ENCODE results near the gene SANBR.

The SANBR gene

GRCh38 chr2:61065714-61066709, at the start of gene SANBR:
TSS of gene SANBR (plus strand) at chr2:61065871. CDS start at chr2:61070351, 4,480 bp downstream.
- H3K4me1 ChIP-seq (ENCODE audit: control insufficient read depth in 1 of 2, insufficient read depth in 2 of 2, low read length in 2 of 2), result no peaks in the 10 kb centered on the region
- no peaks in the 10 kb centered on the region for H3K27me3 ChIP-seq (ENCODE audit: low read depth, low read length)
- no peak within 1 kb of the TSS for H3K27ac ChIP-seq (ENCODE audit: low read length)
- H3K9me3 ChIP-seq (ENCODE audit: control insufficient read depth in 1 of 2, low read length in 2 of 2), result no peaks in the 10 kb centered on the region
- H3K36me3 ChIP-seq (ENCODE audit: control insufficient read depth in 1 of 2, insufficient read depth in 2 of 2, low read length in 2 of 2), result peaks cover 2 to 4% of the 10 kb centered on the region in 2 donors
- peak within 1 kb of the TSS; percentile 67 to 93 for H3K4me3 ChIP-seq (ENCODE audit: low read depth in 1 of 2, low read length in 2 of 2)

GRCh38 chr2:61015976-61016375, 49.7 kb upstream of the SANBR start:
- Histone ChIP-seq H3K36me3 (ENCODE audit: control insufficient read depth in 1 of 2, insufficient read depth in 2 of 2, low read length in 2 of 2) (peaks cover 0 to 11% of the 10 kb centered on the region in 2 donors), H3K4me3 (ENCODE audit: low read depth in 1 of 2, low read length in 2 of 2) (peak overlapping the region; percentile 83 to 99), H3K27me3 (ENCODE audit: low read depth, low read length) (no peaks in the 10 kb centered on the region), H3K9me3 (ENCODE audit: control insufficient read depth in 1 of 2, low read length in 2 of 2) (no peaks in the 10 kb centered on the region), H3K27ac (ENCODE audit: low read length) (no peak overlapping the region), H3K4me1 (ENCODE audit: control insufficient read depth in 1 of 2, insufficient read depth in 2 of 2, low read length in 2 of 2) (peaks cover 3 to 19% of the 10 kb centered on the region in 2 donors)

- Histone ChIP-seq H3K9me3 (ENCODE audit: control insufficient read depth in 1 of 2, low read length in 2 of 2) (no peaks in the 10 kb centered on the region), H3K27ac (ENCODE audit: low read length) (peak overlapping the region; percentile 92), H3K4me3 (ENCODE audit: low read depth in 1 of 2, low read length in 2 of 2) (peak overlapping the region; percentile 83 to 99), H3K36me3 (ENCODE audit: control insufficient read depth in 1 of 2, insufficient read depth in 2 of 2, low read length in 2 of 2) (peaks cover 0 to 11% of the 10 kb centered on the region in 2 donors), H3K27me3 (ENCODE audit: low read depth, low read length) (no peaks in the 10 kb centered on the region), H3K4me1 (ENCODE audit: control insufficient read depth in 1 of 2, insufficient read depth in 2 of 2, low read length in 2 of 2) (peaks cover 3 to 19% of the 10 kb centered on the region in 2 donors)
Observed at GRCh38 chr2:61016392-61017002, 49.2 kb upstream of the SANBR start.

- Histone ChIP-seq H3K9me3 (ENCODE audit: control insufficient read depth in 1 of 2, low read length in 2 of 2) (peaks cover 0 to under 1% of the 10 kb centered on the region in 2 donors), H3K4me3 (ENCODE audit: low read depth in 1 of 2, low read length in 2 of 2) (peak overlapping the region; percentile 83 to 99), H3K27ac (ENCODE audit: low read length) (peak overlapping the region; percentile 92), H3K27me3 (ENCODE audit: low read depth, low read length) (no peaks in the 10 kb centered on the region), H3K4me1 (ENCODE audit: control insufficient read depth in 1 of 2, insufficient read depth in 2 of 2, low read length in 2 of 2) (peaks cover 3 to 19% of the 10 kb centered on the region in 2 donors), H3K36me3 (ENCODE audit: control insufficient read depth in 1 of 2, insufficient read depth in 2 of 2, low read length in 2 of 2) (peaks cover 0 to 7% of the 10 kb centered on the region in 2 donors)
Observed at GRCh38 chr2:61017003-61017555, 48.6 kb upstream of the SANBR start.

GRCh38 chr2:61017556-61018317, 47.9 kb upstream of the SANBR start, which contains the start of the genes PEX13 and PUS10:
TSS of gene PEX13 (plus strand) at chr2:61017720. CDS start at chr2:61017760, 40 bp downstream.
TSS of gene PUS10 (minus strand) at chr2:61018255. CDS start at chr2:61011890, 6,365 bp downstream.
- Histone ChIP-seq H3K36me3 (ENCODE audit: control insufficient read depth in 1 of 2, insufficient read depth in 2 of 2, low read length in 2 of 2) (peaks cover 0 to 6% of the 10 kb centered on the region in 2 donors), H3K27me3 (ENCODE audit: low read depth, low read length) (no peaks in the 10 kb centered on the region), H3K9me3 (ENCODE audit: control insufficient read depth in 1 of 2, low read length in 2 of 2) (peaks cover 0 to 2% of the 10 kb centered on the region in 2 donors), H3K27ac (ENCODE audit: low read length) (peak within 1 kb of the TSS; percentile 92), H3K4me3 (ENCODE audit: low read depth in 1 of 2, low read length in 2 of 2) (peak within 1 kb of the TSS; percentile 83 to 99), H3K4me1 (ENCODE audit: control insufficient read depth in 1 of 2, insufficient read depth in 2 of 2, low read length in 2 of 2) (peaks cover 3 to 19% of the 10 kb centered on the region in 2 donors)

GRCh38 chr2:61018318-61018755, 47.3 kb upstream of the SANBR start:
- Histone ChIP-seq H3K27ac (ENCODE audit: low read length) (peak overlapping the region; percentile 92), H3K4me1 (ENCODE audit: control insufficient read depth in 1 of 2, insufficient read depth in 2 of 2, low read length in 2 of 2) (peaks cover 3 to 19% of the 10 kb centered on the region in 2 donors)

GRCh38 chr2:61018798-61019197, 46.9 kb upstream of the SANBR start:
- H3K27ac ChIP-seq (ENCODE audit: low read length), result peak overlapping the region; percentile 92
- H3K27me3 ChIP-seq (ENCODE audit: low read depth, low read length), result no peaks in the 10 kb centered on the region
- peaks cover 3 to 19% of the 10 kb centered on the region in 2 donors for H3K4me1 ChIP-seq (ENCODE audit: control insufficient read depth in 1 of 2, insufficient read depth in 2 of 2, low read length in 2 of 2)
- H3K36me3 ChIP-seq (ENCODE audit: control insufficient read depth in 1 of 2, insufficient read depth in 2 of 2, low read length in 2 of 2), result peaks cover 0 to 6% of the 10 kb centered on the region in 2 donors
- H3K4me3 ChIP-seq (ENCODE audit: low read depth in 1 of 2, low read length in 2 of 2), result peak overlapping the region; percentile 83 to 99
- H3K9me3 ChIP-seq (ENCODE audit: control insufficient read depth in 1 of 2, low read length in 2 of 2), result peaks cover 0 to 2% of the 10 kb centered on the region in 2 donors

More at GRCh38 chr2:61018318-61018755, 47.3 kb upstream of the SANBR start:
- peaks cover 0 to 2% of the 10 kb centered on the region in 2 donors for H3K9me3 ChIP-seq (ENCODE audit: control insufficient read depth in 1 of 2, low read length in 2 of 2)
- H3K27me3 ChIP-seq (ENCODE audit: low read depth, low read length), result no peaks in the 10 kb centered on the region
- peak overlapping the region; percentile 83 to 99 for H3K4me3 ChIP-seq (ENCODE audit: low read depth in 1 of 2, low read length in 2 of 2)
- peaks cover 0 to 6% of the 10 kb centered on the region in 2 donors for H3K36me3 ChIP-seq (ENCODE audit: control insufficient read depth in 1 of 2, insufficient read depth in 2 of 2, low read length in 2 of 2)

- Histone ChIP-seq H3K27me3 (ENCODE audit: low read depth, low read length) (no peaks in the 10 kb centered on the region), H3K27ac (ENCODE audit: low read length) (no peak overlapping the region), H3K9me3 (ENCODE audit: control insufficient read depth in 1 of 2, low read length in 2 of 2) (peaks cover 0 to 2% of the 10 kb centered on the region in 2 donors), H3K4me3 (ENCODE audit: low read depth in 1 of 2, low read length in 2 of 2) (no peak overlapping the region), H3K36me3 (ENCODE audit: control insufficient read depth in 1 of 2, insufficient read depth in 2 of 2, low read length in 2 of 2) (peaks cover 0 to 6% of the 10 kb centered on the region in 2 donors), H3K4me1 (ENCODE audit: control insufficient read depth in 1 of 2, insufficient read depth in 2 of 2, low read length in 2 of 2) (peaks cover 3 to 16% of the 10 kb centered on the region in 2 donors)
Observed at GRCh38 chr2:61021228-61021660, 44.4 kb upstream of the SANBR start.

GRCh38 chr2:61023670-61024069, 42.0 kb upstream of the SANBR start:
- H3K4me3 ChIP-seq (ENCODE audit: low read depth in 1 of 2, low read length in 2 of 2), result no peak overlapping the region
- H3K9me3 ChIP-seq (ENCODE audit: control insufficient read depth in 1 of 2, low read length in 2 of 2), result peaks cover 0 to 2% of the 10 kb centered on the region in 2 donors
- H3K4me1 ChIP-seq (ENCODE audit: control insufficient read depth in 1 of 2, insufficient read depth in 2 of 2, low read length in 2 of 2), result peaks cover 1 to 10% of the 10 kb centered on the region in 2 donors
- no peaks in the 10 kb centered on the region for H3K27me3 ChIP-seq (ENCODE audit: low read depth, low read length)
- H3K36me3 ChIP-seq (ENCODE audit: control insufficient read depth in 1 of 2, insufficient read depth in 2 of 2, low read length in 2 of 2), result no peaks in the 10 kb centered on the region
- H3K27ac ChIP-seq (ENCODE audit: low read length), result no peak overlapping the region

GRCh38 chr2:61029533-61029932, 36.1 kb upstream of the SANBR start:
- no peaks in the 10 kb centered on the region for H3K27me3 ChIP-seq (ENCODE audit: low read depth, low read length)
- peaks cover 26 to 34% of the 10 kb centered on the region in 2 donors for H3K36me3 ChIP-seq (ENCODE audit: control insufficient read depth in 1 of 2, insufficient read depth in 2 of 2, low read length in 2 of 2)
- no peak overlapping the region for H3K27ac ChIP-seq (ENCODE audit: low read length)
- no peaks in the 10 kb centered on the region for H3K9me3 ChIP-seq (ENCODE audit: control insufficient read depth in 1 of 2, low read length in 2 of 2)
- no peak overlapping the region for H3K4me3 ChIP-seq (ENCODE audit: low read depth in 1 of 2, low read length in 2 of 2)
- peaks cover 0 to 4% of the 10 kb centered on the region in 2 donors for H3K4me1 ChIP-seq (ENCODE audit: control insufficient read depth in 1 of 2, insufficient read depth in 2 of 2, low read length in 2 of 2)

Measured in muscle layer of duodenum (tissue), 2 donors.